ENCODE results near the gene RFK. TPM values are rescaled to one million over a fixed set of nuclear protein-coding genes. Genes with fewer than 3 reads are reported as not detected.

Gene RFK
- total RNA-seq, 1 donor from 2014 or later = 26.8 TPM

DNA sequence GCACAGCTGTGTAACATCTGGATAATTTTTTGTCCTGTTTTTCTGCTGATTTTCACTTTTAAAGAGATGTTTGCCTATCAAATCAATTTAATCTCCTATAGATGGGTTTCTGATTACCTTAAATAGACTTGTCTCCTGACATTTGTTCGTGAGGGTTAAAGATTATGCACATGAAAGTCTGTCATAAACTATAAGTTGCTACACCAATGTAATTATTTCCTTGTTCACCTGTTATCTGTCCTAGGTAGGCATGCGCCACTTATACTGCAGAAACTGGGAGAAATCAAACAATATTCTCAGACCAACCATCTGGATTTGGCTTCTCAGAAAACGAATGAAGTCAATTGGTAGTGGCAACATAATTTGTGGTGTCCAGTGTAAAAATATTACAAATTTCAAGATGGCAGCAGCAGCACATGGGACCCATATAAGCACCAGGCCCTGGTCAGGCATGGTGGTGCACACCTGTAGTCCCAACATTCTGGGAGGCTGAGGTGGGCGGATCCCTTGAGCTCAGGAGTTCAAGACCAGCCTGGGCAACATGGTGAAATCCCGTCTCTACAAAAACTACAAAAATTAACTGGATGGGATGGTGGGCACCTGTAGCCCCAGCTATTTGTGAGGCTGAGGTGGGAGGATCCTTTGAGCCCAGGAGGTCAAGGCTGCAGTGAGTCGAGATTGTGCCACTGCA, 20.3 kb downstream of the RFK start:
- H3K27ac Mint-ChIP-seq (ENCODE audit: unreplicated experiment) = no peak overlapping the region
- DNase-seq (ENCODE audit: low read depth) = no peak
- H3K4me2 ChIP-seq (ENCODE audit: low read length) = no peak overlapping the region
- H2AFZ ChIP-seq (ENCODE audit: low read depth, low read length) = no peak overlapping the region
- no peaks in the 10 kb centered on the region for H3K36me3 Mint-ChIP-seq (ENCODE audit: low read depth, unreplicated experiment)
- H3K36me3 ChIP-seq (ENCODE audit: insufficient read depth, low read length) = no peaks in the 10 kb centered on the region
- no peaks in the 10 kb centered on the region for H4K20me1 ChIP-seq (ENCODE audit: insufficient read depth, low read length)
- no peak overlapping the region for H3K9ac ChIP-seq (ENCODE audit: low read length)
- H3K4me3 ChIP-seq (ENCODE audit: insufficient read depth, low read depth, low read length) = no peak overlapping the region
- peaks cover 35% of the 10 kb centered on the region for H3K4me1 Mint-ChIP-seq (ENCODE audit: low read depth, unreplicated experiment)
- H3K4me1 ChIP-seq (ENCODE audit: insufficient read depth, low read length) = peaks cover 35% of the 10 kb centered on the region
- H3K4me3 Mint-ChIP-seq (ENCODE audit: unreplicated experiment) = no peak overlapping the region
- H3K27ac ChIP-seq (ENCODE audit: low read depth, low read length) = no peak overlapping the region
- no peak for TF ChIP-seq EZH2 (IDR thresholded peaks at IDR 0.05; ENCODE audit: insufficient read depth, low read length)
- TF ChIP-seq, protein P1, sequence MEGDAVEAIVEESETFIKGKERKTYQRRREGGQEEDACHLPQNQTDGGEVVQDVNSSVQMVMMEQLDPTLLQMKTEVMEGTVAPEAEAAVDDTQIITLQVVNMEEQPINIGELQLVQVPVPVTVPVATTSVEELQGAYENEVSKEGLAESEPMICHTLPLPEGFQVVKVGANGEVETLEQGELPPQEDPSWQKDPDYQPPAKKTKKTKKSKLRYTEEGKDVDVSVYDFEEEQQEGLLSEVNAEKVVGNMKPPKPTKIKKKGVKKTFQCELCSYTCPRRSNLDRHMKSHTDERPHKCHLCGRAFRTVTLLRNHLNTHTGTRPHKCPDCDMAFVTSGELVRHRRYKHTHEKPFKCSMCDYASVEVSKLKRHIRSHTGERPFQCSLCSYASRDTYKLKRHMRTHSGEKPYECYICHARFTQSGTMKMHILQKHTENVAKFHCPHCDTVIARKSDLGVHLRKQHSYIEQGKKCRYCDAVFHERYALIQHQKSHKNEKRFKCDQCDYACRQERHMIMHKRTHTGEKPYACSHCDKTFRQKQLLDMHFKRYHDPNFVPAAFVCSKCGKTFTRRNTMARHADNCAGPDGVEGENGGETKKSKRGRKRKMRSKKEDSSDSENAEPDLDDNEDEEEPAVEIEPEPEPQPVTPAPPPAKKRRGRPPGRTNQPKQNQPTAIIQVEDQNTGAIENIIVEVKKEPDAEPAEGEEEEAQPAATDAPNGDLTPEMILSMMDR (IDR thresholded peaks at IDR 0.05; ENCODE audit: insufficient read depth, low read depth, low read length) = no peak
- peaks cover 3% of the 10 kb centered on the region for H3K27me3 Mint-ChIP-seq (ENCODE audit: low read depth, unreplicated experiment)
- H3K79me2 ChIP-seq (ENCODE audit: insufficient read depth, low read length) = no peaks in the 10 kb centered on the region
- no peak for FAIRE-seq
- no peaks in the 10 kb centered on the region for H3K9me3 ChIP-seq (ENCODE audit: insufficient read depth, low read depth, low read length)
- no peaks in the 10 kb centered on the region for H3K9me3 Mint-ChIP-seq (ENCODE audit: unreplicated experiment)
- H3K27me3 ChIP-seq (ENCODE audit: insufficient read depth, low read length) = no peaks in the 10 kb centered on the region

DNA sequence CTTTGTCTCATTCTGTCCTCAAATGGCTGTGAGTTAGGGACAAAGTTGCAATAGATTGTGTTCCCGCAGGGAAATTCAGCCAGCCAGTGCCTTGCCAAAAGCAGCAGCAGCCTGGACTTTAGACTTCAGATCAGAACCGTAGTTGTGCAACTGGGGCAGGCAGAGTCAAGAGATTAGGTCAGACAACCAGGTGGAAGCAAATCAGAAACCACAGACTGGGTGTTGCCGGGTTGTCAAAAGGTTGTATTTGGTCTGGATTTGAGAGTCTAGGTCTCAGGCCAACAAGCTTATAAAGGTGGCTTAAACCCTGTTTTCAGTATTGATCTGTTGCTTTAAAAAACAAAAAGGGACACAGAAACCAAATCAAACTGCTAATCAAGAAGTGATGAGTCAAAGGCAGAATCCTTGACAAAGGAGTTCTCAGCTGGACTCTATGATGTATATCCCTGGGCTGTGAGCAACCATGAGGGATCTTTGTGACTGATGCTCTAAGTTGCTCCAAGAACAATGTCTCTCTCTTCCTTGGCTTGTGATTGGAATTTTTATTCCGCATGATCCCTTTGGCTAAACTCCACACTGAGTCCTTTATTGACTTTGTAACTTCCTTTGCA, 20.9 kb downstream of the RFK start:
- Mint-ChIP-seq H3K4me3 (ENCODE audit: unreplicated experiment) (no peak overlapping the region), H3K4me1 (ENCODE audit: low read depth, unreplicated experiment) (peaks cover 33% of the 10 kb centered on the region), H3K36me3 (ENCODE audit: low read depth, unreplicated experiment) (no peaks in the 10 kb centered on the region), H3K9me3 (ENCODE audit: unreplicated experiment) (no peaks in the 10 kb centered on the region), H3K27ac (ENCODE audit: unreplicated experiment) (peak overlapping the region; percentile 71), H3K27me3 (ENCODE audit: low read depth, unreplicated experiment) (peaks cover 3% of the 10 kb centered on the region)
- DNase-seq (ENCODE audit: low read depth) = peak; percentile 85
- FAIRE-seq = no peak
- Histone ChIP-seq H3K27ac (ENCODE audit: low read depth, low read length) (no peak overlapping the region), H3K79me2 (ENCODE audit: insufficient read depth, low read length) (no peaks in the 10 kb centered on the region), H3K4me1 (ENCODE audit: insufficient read depth, low read length) (peaks cover 35% of the 10 kb centered on the region), H3K4me2 (ENCODE audit: low read length) (no peak overlapping the region), H3K9me3 (ENCODE audit: insufficient read depth, low read depth, low read length) (no peaks in the 10 kb centered on the region), H3K4me3 (ENCODE audit: insufficient read depth, low read depth, low read length) (no peak overlapping the region), H3K36me3 (ENCODE audit: insufficient read depth, low read length) (no peaks in the 10 kb centered on the region), H4K20me1 (ENCODE audit: insufficient read depth, low read length) (no peaks in the 10 kb centered on the region), H3K27me3 (ENCODE audit: insufficient read depth, low read length) (no peaks in the 10 kb centered on the region), H2AFZ (ENCODE audit: low read depth, low read length) (no peak overlapping the region), H3K9ac (ENCODE audit: low read length) (no peak overlapping the region)
- TF ChIP-seq EZH2 (IDR thresholded peaks at IDR 0.05; ENCODE audit: insufficient read depth, low read length) = no peak
- TF ChIP-seq, protein P1 (IDR thresholded peaks at IDR 0.05; ENCODE audit: insufficient read depth, low read depth, low read length) = no peak

DNA sequence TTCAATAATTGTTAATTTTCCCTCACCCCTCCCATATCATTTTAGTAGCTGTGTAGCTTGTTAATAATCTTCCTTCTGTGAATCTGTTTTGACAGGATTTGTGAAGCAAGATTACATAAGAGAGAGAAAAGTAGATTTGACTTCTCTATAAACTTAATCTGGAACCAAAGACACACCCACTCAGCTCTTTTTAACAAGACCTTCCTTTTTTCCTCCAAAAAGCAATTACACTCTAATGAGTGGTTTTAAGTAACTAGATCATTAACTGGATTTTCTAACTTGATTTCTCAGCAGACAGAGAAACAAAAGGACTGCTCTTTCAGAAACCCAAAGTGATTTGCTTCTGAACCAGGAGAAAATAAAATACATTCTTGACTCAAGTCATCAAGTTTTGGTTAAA, 21.9 kb downstream of the RFK start:
- H3K4me3 Mint-ChIP-seq (ENCODE audit: unreplicated experiment) = no peak overlapping the region
- H3K4me2 ChIP-seq (ENCODE audit: low read length) = peak overlapping the region; percentile 55

More for the DNA sequence above, 21.9 kb downstream of the RFK start:
- no peaks in the 10 kb centered on the region for H3K79me2 ChIP-seq (ENCODE audit: insufficient read depth, low read length)
- H3K4me1 ChIP-seq (ENCODE audit: insufficient read depth, low read length) = peaks cover 35% of the 10 kb centered on the region
- DNase-seq (ENCODE audit: low read depth) (no peak), FAIRE-seq (no peak)
- H3K27ac Mint-ChIP-seq (ENCODE audit: unreplicated experiment) = peak overlapping the region; percentile 7
- H3K9ac ChIP-seq (ENCODE audit: low read length) = no peak overlapping the region
- no peak overlapping the region for H3K27ac ChIP-seq (ENCODE audit: low read depth, low read length)
- H3K27me3 ChIP-seq (ENCODE audit: insufficient read depth, low read length) = no peaks in the 10 kb centered on the region
- no peaks in the 10 kb centered on the region for H3K36me3 Mint-ChIP-seq (ENCODE audit: low read depth, unreplicated experiment)
- no peak overlapping the region for H3K4me3 ChIP-seq (ENCODE audit: insufficient read depth, low read depth, low read length)
- no peaks in the 10 kb centered on the region for H3K9me3 Mint-ChIP-seq (ENCODE audit: unreplicated experiment)
- H3K27me3 Mint-ChIP-seq (ENCODE audit: low read depth, unreplicated experiment) = no peaks in the 10 kb centered on the region
- TF ChIP-seq EZH2 (IDR thresholded peaks at IDR 0.05; ENCODE audit: insufficient read depth, low read length) = no peak
- TF ChIP-seq, protein P1 (IDR thresholded peaks at IDR 0.05; ENCODE audit: insufficient read depth, low read depth, low read length) = no peak
- no peaks in the 10 kb centered on the region for H4K20me1 ChIP-seq (ENCODE audit: insufficient read depth, low read length)
- H3K9me3 ChIP-seq (ENCODE audit: insufficient read depth, low read depth, low read length) = no peaks in the 10 kb centered on the region
- H3K36me3 ChIP-seq (ENCODE audit: insufficient read depth, low read length) = no peaks in the 10 kb centered on the region
- peaks cover 33% of the 10 kb centered on the region for H3K4me1 Mint-ChIP-seq (ENCODE audit: low read depth, unreplicated experiment)
- H2AFZ ChIP-seq (ENCODE audit: low read depth, low read length) = no peak overlapping the region
